ENCODE data around the gene CLDN14. TPM values are rescaled to one million over a fixed set of nuclear protein-coding genes. Genes with fewer than 3 reads are reported as not detected.

The CLDN14 gene
- total RNA-seq, 1 experiment from 2014 or later, result not detected

DNA sequence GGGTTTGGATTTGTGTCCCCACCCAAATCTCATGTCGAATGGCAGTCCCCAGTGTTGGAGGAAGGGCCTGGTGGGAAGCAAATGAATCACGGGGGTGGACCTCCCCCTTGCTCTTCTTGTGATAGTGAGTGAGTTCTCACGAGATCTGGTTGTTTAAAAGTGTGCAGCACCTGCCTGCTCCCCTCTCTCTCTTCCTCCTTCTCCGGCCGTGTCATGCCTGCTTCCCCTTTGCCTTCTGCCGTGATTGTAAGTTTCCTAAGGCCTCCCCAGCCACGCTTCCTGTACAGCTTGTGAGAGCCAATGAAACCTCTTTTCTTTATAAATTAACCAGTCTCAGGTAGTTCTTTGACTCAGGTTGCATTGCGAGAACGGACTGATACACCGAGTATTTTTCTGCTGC is 15.9 kb downstream of the CLDN14 start:
- Histone ChIP-seq H3K56ac (ENCODE audit: insufficient read length, low read depth, low read length) (no peak overlapping the region), H3K9ac (ENCODE audit: extremely low read depth, insufficient read length, low read length) (no peak overlapping the region), H3K79me1 (ENCODE audit: insufficient read depth, low read depth, low read length, poor library complexity, severe bottlenecking) (no peaks in the 10 kb centered on the region), H2BK120ac (ENCODE audit: low read depth, low read length, poor library complexity, severe bottlenecking) (no peak overlapping the region), H4K5ac (ENCODE audit: insufficient read length, low read depth, low read length) (no peak overlapping the region), H3K9me3 (ENCODE audit: control insufficient read depth, low read depth, low read length) (no peaks in the 10 kb centered on the region), H2AK5ac (ENCODE audit: insufficient read length, low read length) (no peak overlapping the region), H3T11ph (ENCODE audit: low read length) (no peak overlapping the region), H3K14ac (ENCODE audit: insufficient read depth, low read length) (no peak overlapping the region), H2BK12ac (ENCODE audit: insufficient read length, low read depth, low read length) (no peak overlapping the region), H3K4me1 (ENCODE audit: insufficient read depth, low read length) (0 out of 2 replicates have a peak, but pooled peaks cover 5% of the 10 kb centered on the region), H2AFZ (ENCODE audit: low read length) (no peak overlapping the region), H3K4me2 (ENCODE audit: insufficient read depth, insufficient read length, low read length) (no peak overlapping the region), H2BK20ac (ENCODE audit: low read depth, low read length, poor library complexity, severe bottlenecking) (no peak overlapping the region), H3K23ac (ENCODE audit: insufficient read length, low read depth, low read length) (no peak overlapping the region), H3K79me2 (ENCODE audit: insufficient read depth, low read length) (no peaks in the 10 kb centered on the region), H3K27ac (ENCODE audit: insufficient read length, low read depth, low read length) (no peak overlapping the region), H2BK15ac (ENCODE audit: low read depth, low read length) (no peak overlapping the region), H3K18ac (ENCODE audit: insufficient read length, low read depth, low read length) (no peak overlapping the region), H3K4ac (ENCODE audit: low read depth, low read length) (no peak overlapping the region), H4K20me1 (ENCODE audit: control insufficient read depth, insufficient read depth, insufficient read length) (no peaks in the 10 kb centered on the region), H3K27me3 (ENCODE audit: insufficient read depth, low read length) (no peaks in the 10 kb centered on the region), H3K23me2 (ENCODE audit: insufficient read length, low read depth, low read length, poor library complexity, severe bottlenecking) (no peaks in the 10 kb centered on the region), H2BK5ac (ENCODE audit: insufficient read length, low read length) (no peak overlapping the region), H4K8ac (replicated peaks; ENCODE audit: insufficient read length, low read depth, low read length) (no peak overlapping the region), H4K91ac (ENCODE audit: insufficient read length, low read depth, low read length) (no peak overlapping the region)
- H3K36me3 Mint-ChIP-seq (ENCODE audit: insufficient read depth in 1 of 3, low read depth in 3 of 3), result no peaks in the 10 kb centered on the region
- TF ChIP-seq, protein P1, sequence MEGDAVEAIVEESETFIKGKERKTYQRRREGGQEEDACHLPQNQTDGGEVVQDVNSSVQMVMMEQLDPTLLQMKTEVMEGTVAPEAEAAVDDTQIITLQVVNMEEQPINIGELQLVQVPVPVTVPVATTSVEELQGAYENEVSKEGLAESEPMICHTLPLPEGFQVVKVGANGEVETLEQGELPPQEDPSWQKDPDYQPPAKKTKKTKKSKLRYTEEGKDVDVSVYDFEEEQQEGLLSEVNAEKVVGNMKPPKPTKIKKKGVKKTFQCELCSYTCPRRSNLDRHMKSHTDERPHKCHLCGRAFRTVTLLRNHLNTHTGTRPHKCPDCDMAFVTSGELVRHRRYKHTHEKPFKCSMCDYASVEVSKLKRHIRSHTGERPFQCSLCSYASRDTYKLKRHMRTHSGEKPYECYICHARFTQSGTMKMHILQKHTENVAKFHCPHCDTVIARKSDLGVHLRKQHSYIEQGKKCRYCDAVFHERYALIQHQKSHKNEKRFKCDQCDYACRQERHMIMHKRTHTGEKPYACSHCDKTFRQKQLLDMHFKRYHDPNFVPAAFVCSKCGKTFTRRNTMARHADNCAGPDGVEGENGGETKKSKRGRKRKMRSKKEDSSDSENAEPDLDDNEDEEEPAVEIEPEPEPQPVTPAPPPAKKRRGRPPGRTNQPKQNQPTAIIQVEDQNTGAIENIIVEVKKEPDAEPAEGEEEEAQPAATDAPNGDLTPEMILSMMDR (conservative IDR thresholded peaks at IDR 0.05), result no peak
- H3K27me3 Mint-ChIP-seq (ENCODE audit: low read depth), result no peaks in the 10 kb centered on the region
- no peak overlapping the region for H3K4me3 Mint-ChIP-seq
- H3K4me1 Mint-ChIP-seq, result peaks cover 25 to 40% of the 10 kb centered on the region in 2 experiments
- H3K27ac Mint-ChIP-seq, result no peak overlapping the region
- DNase-seq, result no peak
- H3K9me3 Mint-ChIP-seq, result no peaks in the 10 kb centered on the region
- WGBS (ENCODE audit: extremely low coverage, insufficient read length, low lambda C conversion rate), result no CpG with 5 or more reads among the region's 10 CpGs

Measured in H9 (cell line).